Measurements from ENCODE around the gene AGPS. TPM values are rescaled to one million over a fixed set of nuclear protein-coding genes. Genes with fewer than 3 reads are reported as not detected.

The AGPS gene
- 34.3 TPM for total RNA-seq (2013)
- polyA plus RNA-seq (10 to 100 TPM in 2 of 3 donors, 1 to 10 TPM in 1; 7.1 to 26.9 (median 16.7) TPM), polyA minus RNA-seq (16.1 and 34.6 TPM in 2 replicates), total RNA-seq (33.7 to 108 (median 75.7) reads per million in 11 experiments)

- Histone ChIP-seq H2AFZ (ENCODE audit: insufficient read depth, low read depth, low read length, poor library complexity, severe bottlenecking) (peak within 1 kb of the TSS; percentile 100), H3K9me3 (replicated peaks in 1 of 2; ENCODE audit: control insufficient read depth in 1 of 2, insufficient read depth in 1 of 2, low read length in 2 of 2) (no peaks in the 10 kb centered on the region), H3K27me3 (ENCODE audit: control insufficient read depth in 2 of 2, insufficient read depth in 2 of 2, low read length in 2 of 2) (no peaks in the 10 kb centered on the region), H3K27ac (ENCODE audit: low read depth in 1 of 2, low read length in 2 of 2) (peak within 1 kb of the TSS; percentile 46 to 92), H3K36me3 (replicated peaks in 1 of 2; ENCODE audit: control insufficient read depth in 1 of 2, insufficient read depth in 2 of 2, low read length in 2 of 2) (no peaks in the 10 kb centered on the region), H4K20me1 (ENCODE audit: insufficient read depth, low read length) (peaks cover 22% of the 10 kb centered on the region), H3K9ac (ENCODE audit: insufficient read depth, low read length, poor library complexity, severe bottlenecking) (peak within 1 kb of the TSS; percentile 88), H3K4me1 (ENCODE audit: control insufficient read depth in 1 of 2, insufficient read depth in 2 of 2, low read length in 2 of 2) (peaks cover 48 to 59% of the 10 kb centered on the region in 2 donors), H3K4me3 (replicated peaks in 1 of 3; ENCODE audit: low read depth in 2 of 3, low read length in 3 of 3) (peak within 1 kb of the TSS; percentile 66 to 96 (median 85)), H3K79me2 (ENCODE audit: insufficient read depth, low read length) (peaks cover 69% of the 10 kb centered on the region), H3K4me2 (replicated peaks; ENCODE audit: extremely low read depth, low read length, poor library complexity, severe bottlenecking) (peak within 1 kb of the TSS; percentile 91)
- intact Hi-C loops (cut with micrococcal nuclease), result loop anchor here (10.0 kb wide), 2 partner anchors 128 to 222 kb away; partner anchors contain the start of gene NFE2L2 (in 1 of the 2)
- Mint-ChIP-seq H3K4me1 (peaks cover 66% of the 10 kb centered on the region), H3K9me3 (no peaks in the 10 kb centered on the region), H3K36me3 (peaks cover 7 to 16% of the 10 kb centered on the region in 2 donors), H3K4me3 (peak within 1 kb of the TSS; percentile 90 to 97), H3K27ac (peak within 1 kb of the TSS; percentile 83 to 93 (median 87)), H3K27me3 (ENCODE audit: low read depth in 3 of 3) (peaks cover 0 to 1% (median 0%) of the 10 kb centered on the region in 3 donors)
- WGBS (ENCODE audit: insufficient coverage), result under 1% methylated on average over 80 of the region's 83 CpGs
- peak; percentile 61 to 77 (median 67) for DNase-seq
- peak; percentile 17 for TF ChIP-seq CTCF (IDR thresholded peaks at IDR 0.05)
Observed at GRCh38 chr2:177392373-177393202, at the start of gene AGPS. TSS of gene AGPS (plus strand) at chr2:177392773. CDS start at chr2:177392790, 17 bp downstream.

- H3K27me3 ChIP-seq (ENCODE audit: control insufficient read depth in 2 of 2, insufficient read depth in 2 of 2, low read length in 2 of 2), result no peaks in the 10 kb centered on the region
- H2AFZ ChIP-seq (ENCODE audit: insufficient read depth, low read depth, low read length, poor library complexity, severe bottlenecking), result no peak overlapping the region
- H4K20me1 ChIP-seq (ENCODE audit: insufficient read depth, low read length), result no peaks in the 10 kb centered on the region
- Mint-ChIP-seq H3K27ac (no peak overlapping the region), H3K36me3 (peaks cover 0 to 12% of the 10 kb centered on the region in 2 donors), H3K27me3 (ENCODE audit: low read depth in 3 of 3) (peaks cover 0 to 1% (median 0%) of the 10 kb centered on the region in 3 donors), H3K4me1 (peaks cover 5% of the 10 kb centered on the region), H3K9me3 (no peaks in the 10 kb centered on the region), H3K4me3 (no peak overlapping the region)
- TF ChIP-seq CTCF (IDR thresholded peaks at IDR 0.05), result no peak
- no peak for DNase-seq
- H3K4me1 ChIP-seq (ENCODE audit: control insufficient read depth in 1 of 2, insufficient read depth in 2 of 2, low read length in 2 of 2), result peaks cover 0 to under 1% of the 10 kb centered on the region in 2 donors
- H3K9me3 ChIP-seq (replicated peaks in 1 of 2; ENCODE audit: control insufficient read depth in 1 of 2, insufficient read depth in 1 of 2, low read length in 2 of 2), result no peaks in the 10 kb centered on the region
- H3K36me3 ChIP-seq (replicated peaks in 1 of 2; ENCODE audit: control insufficient read depth in 1 of 2, insufficient read depth in 2 of 2, low read length in 2 of 2), result no peaks in the 10 kb centered on the region
- WGBS (ENCODE audit: insufficient coverage), result 96% methylated on average over 5 of the region's 8 CpGs
- intact Hi-C loops (cut with micrococcal nuclease), result no loop called here
- H3K4me2 ChIP-seq (replicated peaks; ENCODE audit: extremely low read depth, low read length, poor library complexity, severe bottlenecking), result no peak overlapping the region
- H3K27ac ChIP-seq (ENCODE audit: low read depth in 1 of 2, low read length in 2 of 2), result no peak overlapping the region
- no peak overlapping the region for H3K4me3 ChIP-seq (replicated peaks in 1 of 3; ENCODE audit: low read depth in 2 of 3, low read length in 3 of 3)
- no peak overlapping the region for H3K9ac ChIP-seq (ENCODE audit: insufficient read depth, low read length, poor library complexity, severe bottlenecking)
- H3K79me2 ChIP-seq (ENCODE audit: insufficient read depth, low read length), result no peaks in the 10 kb centered on the region
Observed at GRCh38 chr2:177343773-177344172, 48.8 kb upstream of the AGPS start.

All from CD14-positive monocyte (primary cell).